H1 (cell line): Measurements from ENCODE around the gene MLEC. TPM values are rescaled to one million over a fixed set of nuclear protein-coding genes. Genes with fewer than 3 reads are reported as not detected.

Experiments
- CTCF ChIA-PET: fragments of 300-600 bp; sonication (Branson Sonifier 250); formaldehyde crosslinking; loops from one replicate; lab custom pipeline; 2021; ENCODE audit not compliant: partially characterized antibody; lab: Charles Lee
- POLR2A ChIA-PET: fragments of 300-600 bp; sonication (Branson Sonifier 250); formaldehyde crosslinking; loops from one replicate; lab custom pipeline; 2021; ENCODE audit warnings: inconsistent platforms; ENCODE audit not compliant: partially characterized antibody; lab: Charles Lee
- DNase-seq, 2 experiments: peaks; one replicate each; pipeline versions ENCODE4 v3.0.0 to v3.0.0-alpha.2; 2010 to 2022; ENCODE audit warnings: low spot score in 2 of 2, low read depth in 1 of 2, mixed read lengths in 1 of 2
- FAIRE-seq: peaks from 2 replicates; lab custom pipeline; 2011; peaks lifted over from hg19 to GRCh38; lab: Jason Lieb, UNC
- H2AFZ ChIP-seq: 2 replicates; pipeline ENCODE4 v1.8.1; 2012; ENCODE audit warnings: low read length, inconsistent platforms
- H2AK5ac ChIP-seq: 2 replicates; pipeline ENCODE4 v1.6.1; 2013; ENCODE audit warnings: low read depth, low read length
- H2BK120ac ChIP-seq: replicated peaks from 2 replicates; pipeline ENCODE3; 2013; ENCODE audit warnings: low read depth, low read length, inconsistent platforms
- H2BK12ac ChIP-seq: 2 replicates; pipeline ENCODE4 v1.6.1; 2013; ENCODE audit warnings: low read depth, low read length
- H2BK15ac ChIP-seq: 2 replicates; pipeline ENCODE4 v1.6.1; 2013; ENCODE audit warnings: low read length
- H2BK20ac ChIP-seq: 2 replicates; pipeline ENCODE4 v1.6.1; 2013; ENCODE audit warnings: low read length
- H2BK5ac ChIP-seq: 2 replicates; pipeline ENCODE4 v1.6.1; 2013; ENCODE audit warnings: low read depth, low read length
- H3K14ac ChIP-seq: 2 replicates; pipeline ENCODE4 v1.6.1; 2013; ENCODE audit warnings: inconsistent platforms; ENCODE audit not compliant: insufficient read length
- H3K18ac ChIP-seq: 2 replicates; pipeline ENCODE4 v1.6.1; 2013; ENCODE audit warnings: low read length; ENCODE audit errors: extremely low read depth
- H3K23ac ChIP-seq: 2 replicates; pipeline ENCODE4 v1.6.1; 2013; ENCODE audit warnings: inconsistent platforms; ENCODE audit not compliant: insufficient read length
- H3K23me2 ChIP-seq: 2 replicates; pipeline ENCODE4 v1.6.1; 2013; ENCODE audit warnings: low read depth, low read length
- H3K27ac ChIP-seq: 2 replicates; pipeline ENCODE4 v1.6.1; 2011; ENCODE audit warnings: low read depth, low read length, inconsistent platforms
- H3K27me3 ChIP-seq, 4 experiments: replicated peaks in 1 of 4; 1 replicate in 1 of 4; 2 replicates in 3 of 4; pipeline versions ENCODE4 v1.6.1 to v1.8.1; 2011 to 2013; ENCODE audit warnings: low read length in 3 of 4, mild to moderate bottlenecking in 3 of 4, inconsistent platforms in 2 of 4, mixed read lengths in 2 of 4, moderate library complexity in 1 of 4; ENCODE audit not compliant: control insufficient read depth in 3 of 4, insufficient read depth in 3 of 4; ENCODE audit errors: extremely low read depth in 1 of 4
- H3K36me3 ChIP-seq, 4 experiments: 2 replicates each; pipeline versions ENCODE4 v1.6.1 to v1.8.1; 2011 to 2013; ENCODE audit warnings: mild to moderate bottlenecking in 4 of 4, low read length in 3 of 4, moderate library complexity in 2 of 4, control low read depth in 1 of 4, inconsistent platforms in 1 of 4; ENCODE audit not compliant: insufficient read depth in 4 of 4, control insufficient read depth in 2 of 4
- H3K4ac ChIP-seq: replicated peaks from 2 replicates; pipeline ENCODE3; 2013; ENCODE audit warnings: low read length, low read depth, mixed read lengths, inconsistent platforms; ENCODE audit not compliant: insufficient read length
- H3K4me1 ChIP-seq, 4 experiments: replicated peaks in 1 of 4; 1 replicate in 1 of 4; 2 replicates in 3 of 4; pipeline versions ENCODE4 v1.6.1 to v1.8.1; 2011 to 2013; ENCODE audit warnings: low read length in 3 of 4, inconsistent platforms in 2 of 4, mixed read lengths in 1 of 4; ENCODE audit not compliant: insufficient read depth in 4 of 4, control insufficient read depth in 3 of 4
- H3K4me2 ChIP-seq, 2 experiments: 2 replicates each; pipeline versions ENCODE4 v1.6.1 to v1.8.1; 2011 to 2013; ENCODE audit warnings: low read depth in 2 of 2, low read length in 2 of 2, control low read depth in 1 of 2, inconsistent platforms in 1 of 2, mild to moderate bottlenecking in 1 of 2; ENCODE audit not compliant: insufficient read depth in 1 of 2
- H3K4me3 ChIP-seq, 4 experiments: fragments of 200-600, 300-600 bp in 1 of 4; sonication (generic), shearing (Covaris generic), sonication (Bioruptor Twin) in 1 of 4; 2 replicates each; pipeline versions ENCODE4 v1.5.1 to v1.8.1; 2011 to 2016; ENCODE audit warnings: low read length in 4 of 4, low read depth in 3 of 4, control low read depth in 2 of 4, inconsistent platforms in 2 of 4, mild to moderate bottlenecking in 2 of 4, mixed read lengths in 1 of 4, moderate library complexity in 1 of 4; ENCODE audit not compliant: insufficient read depth in 2 of 4; ENCODE audit errors: extremely low read depth in 1 of 4
- H3K56ac ChIP-seq: replicated peaks from 2 replicates; pipeline ENCODE3; 2013; ENCODE audit warnings: low read depth, mild to moderate bottlenecking, mixed read lengths, low read length, inconsistent platforms; ENCODE audit not compliant: insufficient read length
- H3K79me1 ChIP-seq: 2 replicates; pipeline ENCODE4 v1.6.1; 2013; ENCODE audit warnings: low read depth, low read length, control low read depth
- H3K79me2 ChIP-seq, 2 experiments: 2 replicates each; pipeline versions ENCODE4 v1.6.1 to v1.8.1; 2012 to 2013; ENCODE audit warnings: low read length in 2 of 2, mild to moderate bottlenecking in 2 of 2, inconsistent platforms in 1 of 2; ENCODE audit not compliant: insufficient read depth in 2 of 2, control insufficient read depth in 1 of 2
- H3K9ac ChIP-seq, 4 experiments: replicated peaks in 1 of 4; 1 replicate in 1 of 4; 2 replicates in 3 of 4; pipeline versions ENCODE4 v1.6.1 to v1.8.1; 2011 to 2013; ENCODE audit warnings: low read depth in 3 of 4, low read length in 3 of 4, control low read depth in 2 of 4, mild to moderate bottlenecking in 2 of 4, moderate library complexity in 2 of 4, inconsistent platforms in 1 of 4; ENCODE audit errors: extremely low read depth in 1 of 4
- H3K9me3 ChIP-seq, 2 experiments: 2 replicates each; pipeline versions ENCODE4 v1.6.1 to v1.8.1; 2012 to 2013; ENCODE audit warnings: mild to moderate bottlenecking in 2 of 2, moderate library complexity in 2 of 2, control low read depth in 1 of 2, inconsistent platforms in 1 of 2, low read depth in 1 of 2, low read length in 1 of 2, mixed read lengths in 1 of 2; ENCODE audit not compliant: insufficient read depth in 2 of 2
- H4K20me1 ChIP-seq, 2 experiments: replicated peaks in 1 of 2; 2 replicates each; pipeline versions ENCODE3 to v1.8.1; 2011 to 2013; ENCODE audit warnings: inconsistent platforms in 2 of 2, low read length in 2 of 2, mild to moderate bottlenecking in 1 of 2; ENCODE audit not compliant: insufficient read depth in 2 of 2, control insufficient read depth in 1 of 2
- H4K5ac ChIP-seq: 2 replicates; pipeline ENCODE4 v1.6.1; 2013; ENCODE audit warnings: low read length, low read depth, mixed read lengths, inconsistent platforms; ENCODE audit not compliant: insufficient read length
- H4K8ac ChIP-seq: 2 replicates; pipeline ENCODE4 v1.8.0; 2013; ENCODE audit warnings: mild to moderate bottlenecking, moderate library complexity, low read length, inconsistent platforms; ENCODE audit not compliant: insufficient read depth; ENCODE audit errors: extremely low read depth
- H4K91ac ChIP-seq: replicated peaks from 2 replicates; pipeline ENCODE3; 2013; ENCODE audit warnings: low read length, mixed read lengths, inconsistent platforms; ENCODE audit not compliant: insufficient read length
- ATF2 ChIP-seq: IDR thresholded peaks from 2 replicates; pipeline ENCODE4 v1.6.1; 2012; ENCODE audit warnings: low read length, inconsistent platforms
- EP300 ChIP-seq, 2 experiments: IDR thresholded peaks; 1 replicate in 1 of 2; 2 replicates in 1 of 2; pipeline ENCODE4 v1.6.1; 2011 to 2012; ENCODE audit warnings: low read depth in 2 of 2, low read length in 2 of 2, mild to moderate bottlenecking in 2 of 2, borderline replicate concordance in 1 of 2, inconsistent platforms in 1 of 2, moderate library complexity in 1 of 2
- EZH2 ChIP-seq: fragments of 200-600 bp; sonication (generic); IDR thresholded peaks from 2 replicates; pipeline ENCODE4 v1.7.1; 2012; ENCODE audit warnings: low read depth, mild to moderate bottlenecking, moderate library complexity, low read length, inconsistent platforms; ENCODE audit not compliant: severe bottlenecking
- KDM5A ChIP-seq: fragments of 200-600 bp; IDR thresholded peaks from 2 replicates; pipeline ENCODE4 v1.7.1; 2012; ENCODE audit warnings: mild to moderate bottlenecking, low read length, inconsistent platforms, mixed read lengths
- NRF1 ChIP-seq: IDR thresholded peaks from 2 replicates; pipeline ENCODE4 v1.6.1; 2011; ENCODE audit warnings: mild to moderate bottlenecking, low read depth, low read length, improper control_type of control experiment
- POU5F1 ChIP-seq: IDR thresholded peaks from 2 replicates; pipeline ENCODE4 v1.6.1; 2011; ENCODE audit warnings: low read depth, mild to moderate bottlenecking, low read length, moderate library complexity
- RFX5 ChIP-seq: IDR thresholded peaks from 2 replicates; pipeline ENCODE4 v1.6.1; 2011; ENCODE audit warnings: low read depth, low read length, improper control_type of control experiment, borderline replicate concordance
- SAP30 ChIP-seq: fragments of 300-600 bp; sonication (generic); IDR thresholded peaks from 2 replicates; pipeline ENCODE4 v1.7.1; 2012; ENCODE audit warnings: low read length, moderate library complexity, mild to moderate bottlenecking, inconsistent platforms; ENCODE audit not compliant: insufficient read depth, insufficient replicate concordance
- TAF1 ChIP-seq: IDR thresholded peaks from 2 replicates; pipeline ENCODE4 v1.6.1; 2011; ENCODE audit warnings: mild to moderate bottlenecking, low read depth, low read length
- WGBS, 2 experiments: shearing (Covaris generic) in 1 of 2; methylation state at CpG; one replicate each; pipeline versions ENCODE4 v1.1.6 to v1.1.7; 2013 to 2015; ENCODE audit warnings: low lambda C conversion rate in 2 of 2, mixed read lengths in 2 of 2, inconsistent platforms in 1 of 2, low coverage in 1 of 2, missing lambda C conversion rate in 1 of 2; ENCODE audit not compliant: insufficient replicate concordance in 2 of 2, insufficient coverage in 1 of 2, insufficient read length in 1 of 2; ENCODE audit errors: extremely low coverage in 1 of 2, missing lambda C conversion rate in 1 of 2; 5-methylcytosine and 5-hydroxymethylcytosine counted together
- polyA plus RNA-seq, 7 experiments: library from polyadenylated mRNA; depleted of rRNA in 3 of 7; stranded (reverse) in 5 of 7; unstranded in 2 of 7; fragments of >200 nt in 5 of 7; fragments of 200-250 nt in 2 of 7; gene quantifications; 1 replicate in 5 of 7; 2 replicates in 1 of 7; 4 replicates in 1 of 7; pipeline versions ENCODE4 v1.2.1 to v1.2.3, GENCODE V29; 2011 to 2013; ENCODE audit warnings: missing spikeins in 2 of 7, mixed read lengths in 2 of 7
- total RNA-seq: library from RNA; stranded (reverse); fragmentation: NEBNext Ultra II Directional; extraction: Animal tissue kit (Norgen Biotek cat#: 25700); gene quantifications from 2 replicates; pipeline ENCODE4 v1.2.1, GENCODE V29; 2021

The MLEC gene
- total and polyA plus RNA-seq, 2 of the 8 experiments (the other 6 are each of a cell fraction or from before 2014, with no cell fraction given), result 37.1 to 260 TPM

DNA sequence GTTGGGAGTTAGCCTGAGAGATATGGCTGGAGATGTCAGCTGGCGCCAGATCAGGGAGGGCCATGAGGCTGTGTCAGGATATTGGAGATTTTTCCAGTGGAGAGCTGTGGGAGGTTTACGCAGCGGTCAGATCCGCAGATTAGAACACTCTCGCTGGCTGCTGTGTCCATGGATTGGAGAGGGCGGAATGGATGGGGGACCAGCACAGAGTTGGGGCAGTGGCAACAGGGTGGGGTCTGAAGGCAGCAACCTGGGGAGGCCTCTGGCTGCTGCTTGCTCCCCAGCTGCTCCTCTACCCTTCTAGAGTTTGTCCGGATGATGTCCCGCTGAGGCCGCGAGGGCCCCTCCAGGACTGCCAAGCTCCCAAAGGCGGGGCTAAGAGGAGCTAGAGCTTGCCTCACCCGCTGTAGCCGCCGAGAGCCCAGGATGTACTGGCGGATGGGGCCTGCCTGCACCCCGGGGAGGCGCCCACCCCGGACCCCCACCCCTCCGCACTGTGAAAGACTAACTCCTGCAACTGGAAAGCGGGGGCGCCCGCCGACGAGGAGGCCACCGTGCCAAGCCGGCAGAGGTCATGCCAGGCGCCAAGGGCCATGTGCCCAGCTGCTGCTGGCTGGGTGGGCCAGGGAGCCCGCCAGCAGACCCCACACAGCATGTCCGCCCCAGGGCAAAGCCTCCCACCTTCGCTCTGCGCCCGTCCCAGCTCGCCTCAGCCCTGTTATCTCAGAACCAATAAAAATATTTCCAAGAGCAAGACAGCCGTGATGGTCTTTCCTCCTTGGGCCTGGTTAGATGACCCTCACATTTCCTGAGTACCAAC lies 20.2 kb upstream of the MLEC start:
- Histone ChIP-seq H2BK15ac (no peak overlapping the region), H4K91ac (no peak overlapping the region), H3K79me1 (no peaks in the 10 kb centered on the region), H2AK5ac (no peak overlapping the region), H2BK120ac (no peak overlapping the region), H3K27ac (no peak overlapping the region), H3K4me2 (no peak overlapping the region), H2BK20ac (0 out of 2 replicates have a peak overlapping the region, but pooled peaks have one; percentile 23), H3K9ac (no peak overlapping the region), H3K9me3 (no peaks in the 10 kb centered on the region), H3K14ac (no peak overlapping the region), H3K56ac (no peak overlapping the region), H3K27me3 (no peaks in the 10 kb centered on the region), H3K4me3 (no peak overlapping the region), H3K18ac (no peak overlapping the region; the same call in 1 of the 2 replicates), H3K23ac (no peak overlapping the region), H4K20me1 (no peaks in the 10 kb centered on the region), H3K36me3 (no peaks in the 10 kb centered on the region), H2AFZ (no peak overlapping the region), H4K5ac (no peak overlapping the region), H3K4me1 (peaks cover 7 to 19% (median 12%) of the 10 kb centered on the region in 4 experiments), H4K8ac (no peak overlapping the region), H2BK5ac (no peak overlapping the region), H3K79me2 (no peaks in the 10 kb centered on the region), H3K23me2 (no peaks in the 10 kb centered on the region; the same call in 1 of the 2 replicates), H2BK12ac (peak overlapping the region; percentile 52; the same call in 1 of the 2 replicates), H3K4ac (no peak overlapping the region)
- DNase-seq (peak in 1 of 2 experiments; percentile 48), FAIRE-seq (no peak)
- ChIA-PET POLR2A (interaction anchor here (1.0 to 3.1 kb wide), 5 partner anchors 11 to 91 kb away, joined by 3 to 15 read pairs (median 5); partner anchors contain the start of gene MLEC), CTCF (interaction anchor here (0.5 to 5.7 kb wide), 6 partner anchors 20 to 898 kb away, joined by 3 to 77 read pairs (median 3); no protein-coding TSS in a partner anchor)
- WGBS, 2 experiments, result 87% methylated on average over 26 of the region's 34 CpGs; no CpG with 5 or more reads in 1 of the 2 experiments
- no peak for TF ChIP-seq EZH2
- no peak for TF ChIP-seq EP300 (IDR thresholded peaks at IDR 0.05; ENCODE audit: borderline replicate concordance in 1 of 2, low read depth in 2 of 2, low read length in 2 of 2)
- no peak for TF ChIP-seq ATF2
- TF ChIP-seq KDM5A, result no peak
- TF ChIP-seq TAF1, result no peak
- no peak for TF ChIP-seq POU5F1
- no peak for TF ChIP-seq SAP30
- no peak for TF ChIP-seq NRF1
- no peak for TF ChIP-seq RFX5
